CD4-positive, alpha-beta T cell treated with Interleukin-1 beta for 1 hour (primary cell): Measurements from ENCODE around the gene ITPRID2.

Source experiments
- DNase-seq, 2 donors: peaks; one replicate each; pipeline ENCODE4 v3.0.0-alpha.2; 2020 to 2022

ITPRID2 gene

DNA sequence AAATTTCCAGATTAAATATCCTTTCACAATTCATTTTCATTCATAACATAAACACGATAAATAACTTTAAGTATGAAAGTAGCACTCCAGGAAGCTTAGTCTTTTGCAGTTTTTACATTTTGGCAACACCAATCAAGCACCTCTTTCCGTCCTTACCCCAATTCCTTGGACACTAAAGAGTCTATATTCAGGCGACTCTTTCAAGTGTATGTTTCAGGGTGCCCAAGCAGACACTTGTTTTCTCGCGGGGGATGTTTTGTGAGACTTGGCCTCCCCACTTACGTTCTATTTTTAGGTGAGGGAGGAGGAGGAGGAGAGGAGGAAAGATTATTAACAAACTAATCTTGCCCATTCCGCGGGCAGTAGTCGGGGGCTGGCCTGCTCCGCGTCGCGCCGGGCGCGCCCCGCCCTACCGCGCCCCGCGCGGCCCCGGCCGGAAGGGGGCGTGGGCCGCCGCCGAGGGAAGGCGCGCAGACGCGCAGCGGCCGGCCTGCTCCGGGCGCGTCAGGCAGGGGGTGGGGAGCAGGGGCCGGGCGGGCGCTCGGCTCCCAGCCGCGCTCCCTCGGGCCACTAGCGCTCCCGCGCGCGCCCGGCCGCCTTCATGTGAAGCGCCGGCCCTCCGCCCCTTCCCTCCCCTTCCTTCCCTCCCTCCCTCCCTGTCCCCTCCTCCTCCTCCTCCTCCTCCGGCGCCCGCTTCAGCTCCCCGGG lies at the start of gene ITPRID2:
Gene ITPRID2 (plus strand): TSS at position 473 of the 708 bp plus-strand sequence. CDS start 337 bp downstream, outside the sequence.
- peak; percentile 67 to 77 for DNase-seq

DNA sequence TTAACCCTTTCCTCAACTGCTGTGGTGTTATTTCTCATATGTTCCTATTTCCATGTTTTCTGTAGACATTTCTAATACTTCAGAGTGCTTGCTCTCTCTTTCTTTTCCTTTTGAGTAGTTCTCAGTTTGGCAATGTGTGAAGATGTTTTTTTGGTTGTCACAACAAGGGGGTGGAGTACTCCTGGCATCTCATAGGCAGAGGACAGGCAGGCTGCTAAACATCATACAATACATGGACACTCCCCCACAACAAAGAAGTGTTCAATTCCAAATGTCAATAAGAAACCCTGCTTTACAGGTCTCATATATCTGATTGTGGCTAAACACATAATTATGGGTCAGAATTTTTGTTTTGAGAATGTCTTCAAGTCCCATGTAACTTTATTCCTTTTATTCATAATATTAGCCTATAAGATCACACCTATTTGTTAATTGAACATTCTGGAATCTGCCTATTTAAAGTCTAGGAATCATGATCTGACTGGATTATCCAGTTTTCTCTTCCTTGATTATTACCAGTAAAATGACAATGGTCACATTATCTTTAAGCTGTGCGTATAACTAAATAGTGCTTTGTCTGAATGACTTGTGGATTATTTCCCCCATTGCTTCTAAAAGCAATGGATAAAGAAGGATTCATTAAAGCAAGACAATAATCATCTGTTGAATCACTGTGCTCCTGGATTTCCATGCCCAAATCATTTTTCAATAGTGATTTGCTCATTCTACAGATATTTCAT lies 46.8 kb upstream of the ITPRID2 start:
- DNase-seq = no peak

- no peak for DNase-seq
Observed at GRCh38 chr2:181846399-181847197, 44.9 kb upstream of the ITPRID2 start.

DNA sequence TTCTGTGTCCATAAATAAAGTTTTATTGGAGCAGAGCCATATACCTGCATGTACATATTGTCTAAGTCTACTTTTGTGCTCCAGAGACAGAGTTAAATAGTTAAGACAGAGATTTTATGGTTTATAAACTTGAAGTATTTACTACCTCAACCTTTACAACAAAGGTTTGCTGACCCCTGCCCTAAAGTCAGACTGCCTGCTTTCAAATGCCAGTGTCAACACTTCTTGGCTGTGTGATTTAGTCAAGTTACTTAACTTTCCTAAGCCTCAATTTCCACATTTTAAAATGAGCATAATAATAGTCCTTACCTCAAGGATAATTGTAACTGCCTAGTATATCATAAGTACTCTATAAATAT lies 44.4 kb upstream of the ITPRID2 start:
- no peak for DNase-seq

- no peak for DNase-seq
Observed at GRCh38 chr2:181847702-181848101, 43.8 kb upstream of the ITPRID2 start.

DNA sequence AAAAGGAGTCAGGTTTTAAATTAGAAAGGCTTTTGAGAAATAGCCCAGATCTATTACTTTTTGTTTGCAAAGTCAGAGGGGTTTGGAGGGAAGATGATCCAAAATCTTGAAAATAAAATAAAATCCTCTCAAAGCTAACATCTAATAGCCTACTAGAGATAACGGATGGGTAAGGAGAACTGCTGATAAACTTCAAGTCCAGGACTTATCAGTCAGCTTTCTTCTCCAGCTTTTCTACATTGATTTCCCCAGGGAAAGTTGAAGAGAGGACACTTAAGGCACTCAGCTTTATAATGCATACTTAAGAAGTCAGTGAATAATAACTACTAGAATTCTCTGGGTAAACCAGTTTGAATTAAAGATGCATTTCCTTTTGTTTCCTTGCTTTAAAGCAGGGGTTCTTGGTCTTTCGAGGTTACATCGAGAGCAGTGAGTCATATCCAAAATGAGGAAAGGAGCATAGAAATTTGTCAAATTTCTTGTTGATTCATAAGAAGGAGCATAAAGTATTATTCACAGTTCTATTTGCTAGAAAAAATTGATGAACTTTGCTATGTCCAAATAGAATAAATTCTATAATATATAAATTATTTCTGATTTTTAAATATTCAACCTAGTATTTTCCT lies 43.2 kb upstream of the ITPRID2 start:
- no peak for DNase-seq

DNA sequence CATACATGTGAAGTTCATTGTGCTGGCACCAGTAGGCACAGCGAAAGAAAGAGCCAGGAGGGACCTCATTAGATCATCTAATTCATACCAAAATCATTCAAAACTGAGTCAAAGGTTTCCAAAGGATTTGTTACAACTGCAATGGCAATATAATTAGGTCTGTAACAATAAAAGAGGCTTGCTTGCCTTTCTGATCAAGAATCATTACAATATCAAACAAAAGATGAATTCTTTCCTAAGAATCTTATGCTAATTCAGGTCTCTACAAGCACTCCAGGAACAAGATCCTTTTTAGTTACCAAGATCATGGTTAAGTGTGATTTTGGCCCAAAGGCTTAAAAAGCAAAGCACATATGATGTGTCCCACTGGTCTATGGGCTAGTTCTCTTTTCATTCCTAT lies 41.9 kb upstream of the ITPRID2 start:
- DNase-seq = no peak

DNA sequence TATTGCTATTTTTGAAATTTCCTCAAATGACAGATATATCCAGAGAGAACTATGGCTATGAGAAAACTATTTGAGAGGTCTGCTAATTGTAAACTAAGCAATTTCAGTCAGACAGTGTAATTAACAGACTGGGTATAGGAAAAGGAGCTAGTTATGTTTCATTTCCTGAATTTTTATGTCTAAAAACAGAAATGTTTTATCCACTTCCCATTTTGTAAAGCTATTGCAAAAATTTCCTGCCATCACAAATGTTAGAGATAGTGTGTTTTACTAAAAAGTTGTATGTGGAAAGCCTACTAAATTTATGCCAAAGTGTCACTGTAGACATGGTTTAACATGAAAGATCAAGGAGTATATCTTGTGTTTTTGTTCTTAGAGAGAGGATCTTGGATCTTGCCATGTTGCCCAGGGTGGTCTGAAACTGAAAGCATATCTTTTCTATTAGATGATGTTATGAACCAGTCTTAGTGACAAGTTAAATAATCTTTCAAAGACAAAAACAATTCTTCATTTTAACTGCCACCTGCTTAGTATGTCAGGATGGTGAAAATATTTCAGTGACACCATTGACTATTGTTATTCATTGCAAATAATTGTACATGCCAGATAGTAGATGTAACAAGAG lies 40.5 kb upstream of the ITPRID2 start:
- no peak for DNase-seq

GRCh38 chr2:181851726-181852125 lies 39.8 kb upstream of the ITPRID2 start:
- DNase-seq = no peak

DNA sequence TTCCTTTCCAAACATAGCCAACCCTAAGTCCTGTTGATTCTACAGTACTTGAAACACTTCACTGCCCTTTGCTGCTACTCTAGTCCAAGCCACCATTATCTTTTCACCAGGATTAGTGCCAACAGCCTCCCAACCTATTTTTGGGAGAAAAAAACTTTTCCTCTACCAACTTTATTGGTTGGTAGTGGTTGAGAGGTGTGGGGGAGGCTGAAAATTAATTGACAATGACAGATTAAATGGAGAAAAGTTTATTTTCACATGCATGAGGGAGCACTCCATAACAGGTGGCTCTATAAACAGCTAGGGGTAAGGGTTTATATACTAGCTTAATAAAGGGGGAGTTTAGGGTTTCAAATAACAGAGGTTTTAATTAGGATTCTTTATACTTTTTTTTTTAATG lies 37.8 kb upstream of the ITPRID2 start:
- DNase-seq = no peak

GRCh38 chr2:181857483-181857882 lies 34.0 kb upstream of the ITPRID2 start:
- no peak for DNase-seq

- DNase-seq = no peak
Observed at GRCh38 chr2:181858600-181858999, 32.9 kb upstream of the ITPRID2 start.

DNA sequence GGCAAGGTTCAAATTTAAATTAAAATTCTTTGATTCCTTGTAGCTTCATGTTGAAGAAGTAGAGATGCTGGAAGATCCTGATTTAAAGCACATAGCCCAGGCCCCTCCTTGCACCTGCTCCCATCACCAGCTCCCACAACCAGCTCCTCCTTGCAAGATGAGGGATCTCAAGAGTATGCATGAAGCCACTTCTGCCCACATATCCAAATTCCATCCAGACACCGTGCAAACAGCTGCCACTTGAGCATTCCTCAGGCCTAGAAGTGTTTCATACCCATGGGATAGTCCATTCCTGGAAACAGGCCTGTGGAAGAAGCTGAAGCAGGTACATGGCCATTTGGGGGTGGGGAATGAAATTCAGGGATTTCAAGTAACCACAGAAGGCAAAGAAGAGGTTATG lies 32.4 kb upstream of the ITPRID2 start:
- DNase-seq = no peak

GRCh38 chr2:181859803-181860202 lies 31.7 kb upstream of the ITPRID2 start:
- no peak for DNase-seq

DNA sequence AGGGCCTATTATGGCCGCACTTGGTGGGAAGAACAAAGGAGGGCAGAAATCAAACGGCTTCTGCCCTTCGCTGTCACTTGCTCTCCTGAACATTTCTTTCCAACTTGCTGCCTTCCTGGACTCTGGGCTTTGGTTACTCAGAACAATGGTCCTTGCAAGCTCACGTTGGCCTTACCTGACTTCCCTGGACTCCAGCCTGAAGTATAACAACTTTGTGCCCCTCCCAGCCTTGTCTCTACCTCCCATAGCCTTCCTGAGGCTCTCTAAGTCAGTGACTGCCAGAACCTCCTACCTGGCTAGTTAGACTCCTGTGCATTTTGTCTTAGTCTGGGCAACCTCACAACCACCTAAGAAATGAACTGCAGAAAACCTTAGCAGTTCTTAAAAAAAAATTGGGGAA lies 30.2 kb upstream of the ITPRID2 start:
- no peak for DNase-seq

DNA sequence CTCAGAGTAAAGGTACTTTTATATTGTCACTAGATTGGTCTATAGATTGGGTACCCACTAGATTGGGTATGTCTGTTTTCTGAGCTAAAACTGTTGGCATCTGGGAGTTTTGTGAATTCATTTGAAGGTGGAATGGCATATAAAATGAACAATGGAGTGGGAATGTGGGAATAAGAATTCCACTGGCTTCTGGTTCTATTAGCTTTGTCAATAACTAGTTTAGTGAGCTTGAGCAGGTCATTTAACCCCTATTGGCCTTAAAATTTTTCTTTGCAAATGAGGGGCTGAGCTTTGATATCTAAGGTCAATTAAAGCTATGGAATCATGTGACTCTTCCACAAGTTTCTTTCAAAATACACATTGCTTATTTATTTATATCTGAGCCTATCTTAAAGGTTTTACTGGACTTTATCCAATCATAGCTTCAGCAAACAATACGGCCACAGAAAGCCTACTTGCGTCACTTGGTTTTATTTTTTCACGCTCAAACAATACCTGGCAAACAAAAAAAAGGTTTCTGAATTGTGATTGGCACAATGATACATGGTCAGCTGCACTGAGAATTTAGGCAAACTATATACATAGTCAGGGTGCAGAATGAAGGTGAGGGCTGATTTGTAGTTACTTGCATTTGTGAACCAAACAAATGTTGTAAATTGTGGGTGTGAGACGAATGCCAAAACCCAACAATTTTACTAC lies 28.8 kb upstream of the ITPRID2 start:
- DNase-seq = no peak

GRCh38 chr2:181872178-181872577 lies 19.4 kb upstream of the ITPRID2 start:
- DNase-seq = no peak

DNA sequence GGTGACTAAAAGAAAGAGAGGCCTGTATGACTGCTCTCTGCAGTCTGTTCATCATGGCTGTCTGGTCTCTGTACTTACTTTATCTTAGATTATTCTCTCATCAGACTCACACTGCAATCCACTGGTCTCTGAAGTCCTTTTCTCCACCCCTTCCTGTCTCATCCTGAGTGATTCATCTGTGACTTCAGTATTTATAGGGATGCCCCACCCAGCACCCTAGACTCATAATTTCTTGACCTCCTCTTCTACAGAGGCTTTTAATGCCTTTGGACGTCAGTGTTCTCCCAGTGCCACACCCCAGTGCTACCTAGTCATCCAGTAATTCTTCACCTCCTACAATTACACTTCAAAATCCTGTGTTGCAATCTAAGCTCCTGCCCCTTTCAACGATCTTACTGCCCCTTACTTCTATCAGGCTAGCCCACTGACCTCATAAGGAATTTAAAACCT lies 14.9 kb upstream of the ITPRID2 start:
- DNase-seq = peak in 1 of 2 donors; percentile 19

DNA sequence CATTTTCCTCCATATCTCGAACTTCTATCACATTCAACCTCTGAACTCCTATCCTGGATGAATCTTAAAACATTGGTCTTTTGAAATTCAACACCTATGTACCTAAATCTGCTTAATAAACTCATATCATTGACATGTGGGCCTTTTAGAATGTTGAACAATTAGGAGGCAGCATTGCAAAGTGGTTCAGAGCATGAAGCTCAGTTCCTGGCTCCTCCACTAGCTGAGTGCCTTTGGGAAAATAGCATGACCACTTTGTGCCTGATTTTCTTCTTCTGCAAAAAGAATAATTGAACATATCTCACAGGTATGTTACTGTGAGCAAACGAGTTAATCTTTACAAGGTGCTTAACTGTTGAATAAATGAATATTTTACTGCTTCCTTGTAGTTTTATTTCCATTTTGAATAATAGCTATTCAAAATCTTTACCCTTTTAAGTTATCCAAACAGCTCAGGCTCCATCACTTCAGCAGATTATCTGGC lies 14.3 kb upstream of the ITPRID2 start:
- no peak for DNase-seq

GRCh38 chr2:181878448-181878847 lies 13.1 kb upstream of the ITPRID2 start:
- DNase-seq = no peak

GRCh38 chr2:181879295-181879694 lies 12.2 kb upstream of the ITPRID2 start:
- no peak for DNase-seq
